HepG2 (cell line): Measurements from ENCODE around the gene USP9X. TPM values are rescaled to one million over a fixed set of nuclear protein-coding genes. Genes with fewer than 3 reads are reported as not detected.

ENCODE experiments used
- CBFB ChIP-seq: sonication (generic); formaldehyde crosslinking; IDR thresholded peaks from 2 replicates; pipeline ENCODE4 v1.4.0; 2020; ENCODE audit warnings: missing genetic modification reagents
- DMAP1 ChIP-seq: IDR thresholded peaks from 2 replicates; pipeline ENCODE4 v1.6.1; 2016
- GABPB1 ChIP-seq: IDR thresholded peaks from 2 replicates; pipeline ENCODE4 v1.6.1; 2016; ENCODE audit warnings: mild to moderate bottlenecking, missing genetic modification reagents, moderate library complexity, missing compliant biosample characterization
- KLF6 ChIP-seq: IDR thresholded peaks from 2 replicates; pipeline ENCODE4 v1.8.0; 2016; ENCODE audit warnings: missing biosample characterization, missing genetic modification reagents
- KMT2A ChIP-seq: sonication (generic); formaldehyde crosslinking; IDR thresholded peaks from 2 replicates; pipeline ENCODE4 v1.4.0; 2020; ENCODE audit warnings: missing genetic modification reagents
- NBN ChIP-seq: fragments of 450-650 bp; conservative IDR thresholded peaks from 2 replicates; pipeline ENCODE4 v1.6.1; 2017
- NR2C2 ChIP-seq: sonication (generic); formaldehyde crosslinking; IDR thresholded peaks from 2 replicates; pipeline ENCODE4 v1.4.0; 2020; ENCODE audit warnings: missing genetic modification reagents, mild to moderate bottlenecking, moderate library complexity, borderline replicate concordance
- NR2F1 ChIP-seq, 2 experiments: fragments of 450-650 bp in 1 of 2; formaldehyde crosslinking in 1 of 2; IDR thresholded peaks; 2 replicates each; pipeline versions ENCODE4 v1.5.0 to v1.6.1; 2016 to 2020; ENCODE audit warnings: mild to moderate bottlenecking in 1 of 2, missing compliant biosample characterization in 1 of 2, missing genetic modification reagents in 1 of 2, moderate library complexity in 1 of 2
- RXRA ChIP-seq: sonication (generic); formaldehyde crosslinking; IDR thresholded peaks from 2 replicates; pipeline ENCODE4 v1.5.1; 2020; ENCODE audit warnings: missing genetic modification reagents
- SMYD3 ChIP-seq: sonication (generic); formaldehyde crosslinking; IDR thresholded peaks from 2 replicates; pipeline ENCODE4 v1.8.1; 2023; ENCODE audit warnings: mild to moderate bottlenecking, missing genetic modification reagents
- TGIF2 ChIP-seq: IDR thresholded peaks from 2 replicates; pipeline ENCODE4 v1.6.1; 2016; ENCODE audit warnings: control low read depth, missing compliant biosample characterization
- ZBTB3 ChIP-seq: sonication (generic); formaldehyde crosslinking; IDR thresholded peaks from 2 replicates; pipeline ENCODE4 v1.4.0; 2020; ENCODE audit warnings: low read depth, mild to moderate bottlenecking, moderate library complexity, missing genetic modification reagents, borderline replicate concordance
- ZNF274 ChIP-seq: sonication (generic); formaldehyde crosslinking; IDR thresholded peaks from 2 replicates; pipeline ENCODE4 v1.5.1; 2020; ENCODE audit warnings: mild to moderate bottlenecking, missing genetic modification reagents
- ZNF3 ChIP-seq: IDR thresholded peaks from 2 replicates; pipeline ENCODE4 v1.7.0; 2017; ENCODE audit warnings: inconsistent platforms
- ZNF329 ChIP-seq: sonication (generic); formaldehyde crosslinking; IDR thresholded peaks from 2 replicates; pipeline ENCODE4 v1.9.0; 2021; ENCODE audit warnings: low read depth, mild to moderate bottlenecking, missing genetic modification reagents
- ZNF550 ChIP-seq: sonication (generic); formaldehyde crosslinking; IDR thresholded peaks from 2 replicates; pipeline ENCODE4 v1.4.0; 2020; ENCODE audit warnings: mild to moderate bottlenecking, missing genetic modification reagents, borderline replicate concordance
- ZSCAN31 ChIP-seq: sonication (generic); formaldehyde crosslinking; IDR thresholded peaks from 2 replicates; pipeline ENCODE4 v1.5.0; 2020; ENCODE audit warnings: low read depth, mild to moderate bottlenecking, missing genetic modification reagents
- ZZZ3 ChIP-seq: sonication (generic); formaldehyde crosslinking; IDR thresholded peaks from 2 replicates; pipeline ENCODE4 v1.4.0; 2020; ENCODE audit warnings: missing genetic modification reagents, mild to moderate bottlenecking, borderline replicate concordance
- polyA plus RNA-seq, 8 experiments: library from polyadenylated mRNA; depleted of rRNA in 3 of 8; stranded (reverse) in 7 of 8; unstranded in 1 of 8; fragments of >200 nt; fragmentation: Illumina TruSeq in 4 of 8; extraction: Trizol in 4 of 8; gene quantifications; 2 replicates each; pipeline versions ENCODE4 v1.2.1 to v1.2.3, GENCODE V29; 2011 to 2016; ENCODE audit warnings: low read depth in 4 of 8, missing spikeins in 1 of 8, mixed read lengths in 1 of 8; ENCODE audit not compliant: insufficient read depth in 1 of 8
- total RNA-seq, 5 experiments: library from RNA; depleted of rRNA; stranded (reverse); fragments of >200 nt; fragmentation: Illumina TruSeq; extraction: Trizol; gene quantifications; 2 replicates each; pipeline ENCODE4 v1.2.3, GENCODE V29; 2016; ENCODE audit warnings: low read depth in 1 of 5
- TF ChIP-seq, protein P1 (sequence below): sonication (generic); formaldehyde crosslinking; IDR thresholded peaks from 2 replicates; pipeline ENCODE4 v1.8.1; 2022; ENCODE audit warnings: low read depth, mild to moderate bottlenecking, missing genetic modification reagents
- TF ChIP-seq, protein P2 (sequence below): sonication (generic); formaldehyde crosslinking; IDR thresholded peaks from 2 replicates; pipeline ENCODE4 v1.4.0; 2020; ENCODE audit warnings: missing genetic modification reagents, borderline replicate concordance
- TF ChIP-seq, protein P3 (sequence below): sonication (generic); formaldehyde crosslinking; IDR thresholded peaks from 2 replicates; pipeline ENCODE4 v1.8.1; 2023; ENCODE audit warnings: mild to moderate bottlenecking, missing genetic modification reagents

USP9X gene
- total and polyA plus RNA-seq, 2 of the 13 experiments (the other 11 are each of a cell fraction or from before 2014, with no cell fraction given): 22.2 to 40.5 TPM

DNA sequence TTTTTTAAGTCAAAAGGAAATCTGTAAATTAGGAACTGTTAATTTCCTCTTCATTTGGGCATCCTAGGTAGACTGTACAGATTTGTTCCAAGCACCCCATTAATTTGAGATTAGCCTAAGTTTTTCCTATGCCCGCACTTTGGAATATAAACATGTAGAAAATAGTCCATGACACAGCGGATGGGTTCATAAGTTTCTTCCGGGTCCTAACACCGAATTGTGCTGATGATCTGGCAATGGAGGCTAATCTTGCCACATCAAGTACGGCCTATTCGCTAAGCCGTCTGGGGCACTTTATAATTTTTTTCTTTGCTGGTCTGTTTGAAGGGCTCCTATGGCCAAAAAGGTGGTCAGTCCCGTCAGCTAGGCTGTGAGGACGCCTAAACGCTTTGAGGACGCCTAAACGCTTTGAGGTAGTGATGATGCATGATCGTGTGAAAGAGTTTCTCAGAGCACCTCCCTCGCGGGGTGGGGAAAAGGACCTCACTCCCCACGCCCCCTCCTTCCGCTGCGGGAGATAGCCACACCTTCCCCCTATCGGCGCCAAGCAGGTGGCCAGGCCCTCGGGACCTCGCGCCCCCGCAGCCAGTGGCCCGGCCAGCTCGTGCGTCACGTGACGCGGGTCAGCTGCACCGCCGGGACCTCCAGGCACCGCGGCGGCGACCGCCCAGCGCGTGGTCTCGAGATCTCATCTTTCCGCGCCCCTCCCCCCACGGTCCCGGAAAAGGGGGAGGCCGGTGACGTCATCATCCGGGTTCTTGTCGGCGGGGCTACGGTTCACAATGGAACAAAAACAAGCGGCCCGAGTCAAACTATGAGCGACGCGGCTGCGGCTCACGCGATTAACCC, 977 bp upstream of the USP9X start (continued):
- TF ChIP-seq SMYD3 (CRISPR knock-in tag) (no peak; the same call in 1 of the 2 replicates), RXRA (CRISPR knock-in tag) (peak; percentile 50; the same call in 1 of the 2 replicates), ZSCAN31 (CRISPR knock-in tag) (peak; percentile 46; the same call in 1 of the 2 replicates), GABPB1 (CRISPR knock-in tag) (peak; percentile 86), NR2F1 (CRISPR knock-in tag; IDR thresholded peaks at IDR 0.05) (peak in 1 of 2 experiments; percentile 66; a peak in 2 of 4 replicates), KLF6 (CRISPR knock-in tag) (no peak), ZNF329 (no peak), ZNF550 (no peak), DMAP1 (CRISPR knock-in tag) (peak; percentile 67; the same call in 1 of the 2 replicates), KMT2A (no peak; the same call in 1 of the 2 replicates), NBN (no peak), NR2C2 (CRISPR knock-in tag) (peak; percentile 74), ZNF3 (CRISPR knock-in tag) (no peak), ZZZ3 (CRISPR knock-in tag) (no peak), ZBTB3 (CRISPR knock-in tag) (no peak), TGIF2 (no peak), ZNF274 (CRISPR knock-in tag) (peak; percentile 26; the same call in 1 of the 2 replicates), CBFB (CRISPR knock-in tag) (peak; percentile 30; the same call in 1 of the 2 replicates)
- TF ChIP-seq, protein P1, sequence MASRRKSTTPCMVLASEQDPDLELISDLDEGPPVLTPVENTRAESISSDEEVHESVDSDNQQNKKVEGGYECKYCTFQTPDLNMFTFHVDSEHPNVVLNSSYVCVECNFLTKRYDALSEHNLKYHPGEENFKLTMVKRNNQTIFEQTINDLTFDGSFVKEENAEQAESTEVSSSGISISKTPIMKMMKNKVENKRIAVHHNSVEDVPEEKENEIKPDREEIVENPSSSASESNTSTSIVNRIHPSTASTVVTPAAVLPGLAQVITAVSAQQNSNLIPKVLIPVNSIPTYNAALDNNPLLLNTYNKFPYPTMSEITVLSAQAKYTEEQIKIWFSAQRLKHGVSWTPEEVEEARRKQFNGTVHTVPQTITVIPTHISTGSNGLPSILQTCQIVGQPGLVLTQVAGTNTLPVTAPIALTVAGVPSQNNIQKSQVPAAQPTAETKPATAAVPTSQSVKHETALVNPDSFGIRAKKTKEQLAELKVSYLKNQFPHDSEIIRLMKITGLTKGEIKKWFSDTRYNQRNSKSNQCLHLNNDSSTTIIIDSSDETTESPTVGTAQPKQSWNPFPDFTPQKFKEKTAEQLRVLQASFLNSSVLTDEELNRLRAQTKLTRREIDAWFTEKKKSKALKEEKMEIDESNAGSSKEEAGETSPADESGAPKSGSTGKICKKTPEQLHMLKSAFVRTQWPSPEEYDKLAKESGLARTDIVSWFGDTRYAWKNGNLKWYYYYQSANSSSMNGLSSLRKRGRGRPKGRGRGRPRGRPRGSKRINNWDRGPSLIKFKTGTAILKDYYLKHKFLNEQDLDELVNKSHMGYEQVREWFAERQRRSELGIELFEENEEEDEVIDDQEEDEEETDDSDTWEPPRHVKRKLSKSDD (CRISPR knock-in tag): peak; percentile 44; the same call in 1 of the 2 replicates
- TF ChIP-seq, protein P2, sequence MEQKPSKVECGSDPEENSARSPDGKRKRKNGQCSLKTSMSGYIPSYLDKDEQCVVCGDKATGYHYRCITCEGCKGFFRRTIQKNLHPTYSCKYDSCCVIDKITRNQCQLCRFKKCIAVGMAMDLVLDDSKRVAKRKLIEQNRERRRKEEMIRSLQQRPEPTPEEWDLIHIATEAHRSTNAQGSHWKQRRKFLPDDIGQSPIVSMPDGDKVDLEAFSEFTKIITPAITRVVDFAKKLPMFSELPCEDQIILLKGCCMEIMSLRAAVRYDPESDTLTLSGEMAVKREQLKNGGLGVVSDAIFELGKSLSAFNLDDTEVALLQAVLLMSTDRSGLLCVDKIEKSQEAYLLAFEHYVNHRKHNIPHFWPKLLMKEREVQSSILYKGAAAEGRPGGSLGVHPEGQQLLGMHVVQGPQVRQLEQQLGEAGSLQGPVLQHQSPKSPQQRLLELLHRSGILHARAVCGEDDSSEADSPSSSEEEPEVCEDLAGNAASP: no peak; the same call in 1 of the 2 replicates
- TF ChIP-seq, protein P3, sequence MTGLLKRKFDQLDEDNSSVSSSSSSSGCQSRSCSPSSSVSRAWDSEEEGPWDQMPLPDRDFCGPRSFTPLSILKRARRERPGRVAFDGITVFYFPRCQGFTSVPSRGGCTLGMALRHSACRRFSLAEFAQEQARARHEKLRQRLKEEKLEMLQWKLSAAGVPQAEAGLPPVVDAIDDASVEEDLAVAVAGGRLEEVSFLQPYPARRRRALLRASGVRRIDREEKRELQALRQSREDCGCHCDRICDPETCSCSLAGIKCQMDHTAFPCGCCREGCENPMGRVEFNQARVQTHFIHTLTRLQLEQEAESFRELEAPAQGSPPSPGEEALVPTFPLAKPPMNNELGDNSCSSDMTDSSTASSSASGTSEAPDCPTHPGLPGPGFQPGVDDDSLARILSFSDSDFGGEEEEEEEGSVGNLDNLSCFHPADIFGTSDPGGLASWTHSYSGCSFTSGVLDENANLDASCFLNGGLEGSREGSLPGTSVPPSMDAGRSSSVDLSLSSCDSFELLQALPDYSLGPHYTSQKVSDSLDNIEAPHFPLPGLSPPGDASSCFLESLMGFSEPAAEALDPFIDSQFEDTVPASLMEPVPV (CRISPR knock-in tag): peak; percentile 61; the same call in 1 of the 2 replicates
